WTC11 (cell line): Measurements from ENCODE around the gene FGD3. TPM values are rescaled to one million over a fixed set of nuclear protein-coding genes. Genes with fewer than 3 reads are reported as not detected.
A peak's percentile ranks its signal among the peaks of the same experiment; 100 is the strongest.

Source experiments
- ATAC-seq: fragments of 200-7000 bp; cut with Tn5 transposase; 2 replicates; pipeline ENCODE4 v1.10.0; 2021; ENCODE audit warnings: mild to moderate bottlenecking, moderate library complexity
- CTCF ChIA-PET: fragments of 300-600 bp; sonication (Branson Sonifier 250); formaldehyde crosslinking; loops from one replicate; lab custom pipeline; 2021; ENCODE audit warnings: antibody characterized with exemption; lab: Charles Lee
- POLR2A ChIA-PET: fragments of 350-600 bp; sonication (Branson Sonifier 250); formaldehyde crosslinking; loops from one replicate; lab custom pipeline; 2021; ENCODE audit warnings: antibody characterized with exemption; lab: Charles Lee
- DNase-seq: peaks from one replicate; pipeline ENCODE4 v3.0.0; 2021; ENCODE audit warnings: low spot score
- H3K27ac Mint-ChIP-seq: 2 replicates; pipeline ENCODE4 v1.8.0; 2021; ENCODE audit warnings: mixed read lengths
- H3K27me3 Mint-ChIP-seq: 2 replicates; pipeline ENCODE4 v1.8.0; 2021; ENCODE audit warnings: low read depth, mild to moderate bottlenecking, moderate library complexity, mixed read lengths
- H3K36me3 Mint-ChIP-seq: 2 replicates; pipeline ENCODE4 v1.8.0; 2021; ENCODE audit warnings: mixed read lengths
- H3K4me1 Mint-ChIP-seq: 2 replicates; pipeline ENCODE4 v1.8.0; 2022; ENCODE audit warnings: mixed read lengths
- H3K4me3 Mint-ChIP-seq: 2 replicates; pipeline ENCODE4 v1.8.0; 2021; ENCODE audit warnings: mild to moderate bottlenecking, moderate library complexity, mixed read lengths
- H3K9me3 Mint-ChIP-seq: 2 replicates; pipeline ENCODE4 v1.8.0; 2021; ENCODE audit warnings: mixed read lengths
- CBFB ChIP-seq: sonication (generic); formaldehyde crosslinking; IDR thresholded peaks from 2 replicates; pipeline ENCODE4 v1.8.1; 2022; ENCODE audit warnings: mild to moderate bottlenecking, low read depth, missing genetic modification reagents
- MYBL2 ChIP-seq: sonication (generic); formaldehyde crosslinking; IDR thresholded peaks from 2 replicates; pipeline ENCODE4 v1.8.1; 2023; ENCODE audit warnings: mild to moderate bottlenecking, moderate library complexity, missing genetic modification reagents
- NFATC4 ChIP-seq: fragments of 250-450 bp; sonication (Bioruptor Pico); IDR thresholded peaks from 2 replicates; pipeline ENCODE4 v1.9.0; 2021; ENCODE audit warnings: mild to moderate bottlenecking
- PRDM15 ChIP-seq: sonication (generic); formaldehyde crosslinking; IDR thresholded peaks from 2 replicates; pipeline ENCODE4 v1.8.0; 2022; ENCODE audit warnings: missing genetic modification reagents
- PRRX2 ChIP-seq: fragments of 250-450 bp; sonication (Bioruptor Pico); IDR thresholded peaks from 2 replicates; pipeline ENCODE4 v1.8.0; 2021; ENCODE audit warnings: mild to moderate bottlenecking
- RELA ChIP-seq: sonication (generic); formaldehyde crosslinking; IDR thresholded peaks from 2 replicates; pipeline ENCODE4 v1.8.1; 2022; ENCODE audit warnings: missing genetic modification reagents, mild to moderate bottlenecking, borderline replicate concordance
- SP1 ChIP-seq: sonication (generic); formaldehyde crosslinking; conservative IDR thresholded peaks from 2 replicates; pipeline ENCODE4 v1.8.1; 2022; ENCODE audit warnings: missing genetic modification reagents
- ZBTB43 ChIP-seq: sonication (generic); formaldehyde crosslinking; IDR thresholded peaks from 2 replicates; pipeline ENCODE4 v1.8.1; 2023; ENCODE audit warnings: mild to moderate bottlenecking, missing genetic modification reagents
- ZNF416 ChIP-seq: fragments of 250-450 bp; sonication (Bioruptor Pico); IDR thresholded peaks from 2 replicates; pipeline ENCODE4 v1.9.0; 2021; ENCODE audit warnings: mild to moderate bottlenecking, inconsistent platforms
- ZNF512 ChIP-seq: sonication (generic); formaldehyde crosslinking; IDR thresholded peaks from 2 replicates; pipeline ENCODE4 v1.8.1; 2022; ENCODE audit warnings: missing genetic modification reagents, borderline replicate concordance
- total RNA-seq: library from RNA; stranded (reverse); gene quantifications from 3 replicates; pipeline ENCODE4 v1.2.3, GENCODE V29; 2021
- TF ChIP-seq, protein P1 (sequence below): sonication (generic); formaldehyde crosslinking; IDR thresholded peaks from 2 replicates; pipeline ENCODE4 v1.8.1; 2022; ENCODE audit warnings: mild to moderate bottlenecking, missing genetic modification reagents, moderate library complexity, borderline replicate concordance
- TF ChIP-seq, protein P2 (sequence below): sonication (generic); formaldehyde crosslinking; IDR thresholded peaks from 2 replicates; pipeline ENCODE4 v1.8.0; 2022; ENCODE audit warnings: mild to moderate bottlenecking, missing genetic modification reagents
- TF ChIP-seq, protein P3 (sequence below): sonication (generic); formaldehyde crosslinking; IDR thresholded peaks from 2 replicates; pipeline ENCODE4 v1.8.1; 2023; ENCODE audit warnings: mild to moderate bottlenecking, missing genetic modification reagents
- TF ChIP-seq, protein P4 (sequence below): sonication (generic); formaldehyde crosslinking; IDR thresholded peaks from 2 replicates; pipeline ENCODE4 v1.8.1; 2022; ENCODE audit warnings: mild to moderate bottlenecking, moderate library complexity, missing genetic modification reagents

FGD3 gene
- total RNA-seq, 1 experiment from 2014 or later = 1.9 TPM

DNA sequence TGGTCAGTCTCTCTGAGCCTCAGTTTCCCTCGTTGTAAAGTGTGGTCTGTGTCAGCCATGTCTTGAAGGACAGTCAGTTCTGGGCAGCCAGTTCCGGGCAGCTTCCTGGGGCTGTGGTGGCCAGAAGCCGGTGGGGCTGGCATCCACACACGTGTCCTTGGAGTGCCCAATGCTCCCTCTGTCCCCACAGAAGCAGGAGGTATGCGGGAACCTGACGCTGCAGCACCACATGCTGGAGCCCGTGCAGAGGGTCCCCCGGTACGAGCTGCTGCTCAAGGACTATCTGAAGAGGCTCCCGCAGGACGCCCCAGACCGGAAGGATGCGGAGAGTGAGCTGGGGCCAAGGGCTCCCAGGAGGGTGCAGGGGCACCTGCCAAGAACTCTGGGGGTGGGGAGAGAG, 62.7 kb downstream of the FGD3 start (continued):
- TF ChIP-seq, protein P1, sequence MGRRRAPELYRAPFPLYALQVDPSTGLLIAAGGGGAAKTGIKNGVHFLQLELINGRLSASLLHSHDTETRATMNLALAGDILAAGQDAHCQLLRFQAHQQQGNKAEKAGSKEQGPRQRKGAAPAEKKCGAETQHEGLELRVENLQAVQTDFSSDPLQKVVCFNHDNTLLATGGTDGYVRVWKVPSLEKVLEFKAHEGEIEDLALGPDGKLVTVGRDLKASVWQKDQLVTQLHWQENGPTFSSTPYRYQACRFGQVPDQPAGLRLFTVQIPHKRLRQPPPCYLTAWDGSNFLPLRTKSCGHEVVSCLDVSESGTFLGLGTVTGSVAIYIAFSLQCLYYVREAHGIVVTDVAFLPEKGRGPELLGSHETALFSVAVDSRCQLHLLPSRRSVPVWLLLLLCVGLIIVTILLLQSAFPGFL (CRISPR knock-in tag) = no peak
- TF ChIP-seq PRRX2 = no peak
- TF ChIP-seq, protein P2, sequence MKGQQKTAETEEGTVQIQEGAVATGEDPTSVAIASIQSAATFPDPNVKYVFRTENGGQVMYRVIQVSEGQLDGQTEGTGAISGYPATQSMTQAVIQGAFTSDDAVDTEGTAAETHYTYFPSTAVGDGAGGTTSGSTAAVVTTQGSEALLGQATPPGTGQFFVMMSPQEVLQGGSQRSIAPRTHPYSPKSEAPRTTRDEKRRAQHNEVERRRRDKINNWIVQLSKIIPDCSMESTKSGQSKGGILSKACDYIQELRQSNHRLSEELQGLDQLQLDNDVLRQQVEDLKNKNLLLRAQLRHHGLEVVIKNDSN (CRISPR knock-in tag) = no peak
- TF ChIP-seq, protein P3, sequence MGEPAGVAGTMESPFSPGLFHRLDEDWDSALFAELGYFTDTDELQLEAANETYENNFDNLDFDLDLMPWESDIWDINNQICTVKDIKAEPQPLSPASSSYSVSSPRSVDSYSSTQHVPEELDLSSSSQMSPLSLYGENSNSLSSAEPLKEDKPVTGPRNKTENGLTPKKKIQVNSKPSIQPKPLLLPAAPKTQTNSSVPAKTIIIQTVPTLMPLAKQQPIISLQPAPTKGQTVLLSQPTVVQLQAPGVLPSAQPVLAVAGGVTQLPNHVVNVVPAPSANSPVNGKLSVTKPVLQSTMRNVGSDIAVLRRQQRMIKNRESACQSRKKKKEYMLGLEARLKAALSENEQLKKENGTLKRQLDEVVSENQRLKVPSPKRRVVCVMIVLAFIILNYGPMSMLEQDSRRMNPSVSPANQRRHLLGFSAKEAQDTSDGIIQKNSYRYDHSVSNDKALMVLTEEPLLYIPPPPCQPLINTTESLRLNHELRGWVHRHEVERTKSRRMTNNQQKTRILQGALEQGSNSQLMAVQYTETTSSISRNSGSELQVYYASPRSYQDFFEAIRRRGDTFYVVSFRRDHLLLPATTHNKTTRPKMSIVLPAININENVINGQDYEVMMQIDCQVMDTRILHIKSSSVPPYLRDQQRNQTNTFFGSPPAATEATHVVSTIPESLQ (CRISPR knock-in tag) = no peak
- TF ChIP-seq, all 79 proteins: peak for 0

- DNase-seq (no peak), ATAC-seq (peak; percentile 68)
- POLR2A ChIA-PET = no interaction called here
- Mint-ChIP-seq H3K4me3 (no peak overlapping the region), H3K36me3 (no peaks in the 10 kb centered on the region), H3K27me3 (no peaks in the 10 kb centered on the region), H3K4me1 (peaks cover 35% of the 10 kb centered on the region), H3K9me3 (no peaks in the 10 kb centered on the region), H3K27ac (no peak overlapping the region)
- no peak for TF ChIP-seq RELA
- TF ChIP-seq NFATC4 (CRISPR knock-in tag) = no peak
- TF ChIP-seq CBFB = no peak
- no peak for TF ChIP-seq ZBTB43 (CRISPR knock-in tag)
- TF ChIP-seq MYBL2 (CRISPR knock-in tag) = no peak
- TF ChIP-seq, protein P4, sequence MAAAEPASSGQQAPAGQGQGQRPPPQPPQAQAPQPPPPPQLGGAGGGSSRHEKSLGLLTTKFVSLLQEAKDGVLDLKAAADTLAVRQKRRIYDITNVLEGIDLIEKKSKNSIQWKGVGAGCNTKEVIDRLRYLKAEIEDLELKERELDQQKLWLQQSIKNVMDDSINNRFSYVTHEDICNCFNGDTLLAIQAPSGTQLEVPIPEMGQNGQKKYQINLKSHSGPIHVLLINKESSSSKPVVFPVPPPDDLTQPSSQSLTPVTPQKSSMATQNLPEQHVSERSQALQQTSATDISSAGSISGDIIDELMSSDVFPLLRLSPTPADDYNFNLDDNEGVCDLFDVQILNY = no peak
- TF ChIP-seq ZNF416 = no peak
- TF ChIP-seq ZNF512 (CRISPR knock-in tag) = no peak
- TF ChIP-seq SP1 = no peak
- no peak for TF ChIP-seq PRDM15 (CRISPR knock-in tag)
- CTCF ChIA-PET = interaction anchor here (1.1 kb wide), 1 partner anchor 143 kb away, joined by 3 read pairs; no protein-coding TSS in a partner anchor
Measured at GRCh38 chr9:93010704-93011103, 63.4 kb downstream of the FGD3 start.
